ENCODE data around the gene PDE4D. TPM values are rescaled to one million over a fixed set of nuclear protein-coding genes. Genes with fewer than 3 reads are reported as not detected.
A peak's percentile ranks its signal among the peaks of the same experiment; 100 is the strongest.

Gene PDE4D
- total RNA-seq, 2 experiments from 2014 or later: 68.5 to 69.8 TPM

DNA sequence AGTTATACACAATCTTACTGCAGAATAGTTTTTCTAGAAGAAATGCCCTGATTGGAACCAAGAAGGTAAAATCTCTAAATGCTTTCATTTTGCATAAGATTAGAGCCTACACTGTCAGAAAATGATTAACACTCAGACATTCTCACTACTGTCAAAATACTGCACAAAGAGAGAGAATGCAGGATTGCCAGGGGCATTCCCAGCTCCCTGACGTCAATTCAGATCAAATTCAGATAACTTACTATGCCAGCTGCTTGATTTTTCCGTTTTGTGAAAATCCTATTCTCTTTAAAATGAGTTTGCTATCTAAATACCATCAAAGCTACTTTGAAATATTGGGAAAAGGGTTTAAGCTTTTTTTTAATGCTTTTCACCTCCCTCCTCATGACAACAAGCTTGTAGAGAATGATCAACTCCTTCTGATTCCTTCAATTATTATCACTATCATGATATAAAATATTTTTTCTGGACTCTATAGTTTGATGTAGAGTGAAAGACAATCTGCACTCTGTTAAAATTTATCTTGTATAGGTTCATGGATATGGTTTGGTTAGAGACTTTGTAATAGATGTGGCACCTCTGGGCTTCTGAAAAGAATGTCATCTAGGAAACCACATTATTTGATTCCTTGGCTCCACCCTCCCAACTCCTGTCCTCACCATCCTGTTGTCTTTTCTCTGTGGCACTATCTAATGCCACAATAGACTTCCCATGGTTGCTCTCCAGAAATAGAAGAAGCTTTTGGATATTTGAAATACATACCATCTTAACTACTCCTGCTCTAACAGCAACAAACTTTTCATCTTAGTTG lies 407.7 kb downstream of the PDE4D start:
- no peaks in the 10 kb centered on the region for H3K36me3 Mint-ChIP-seq (ENCODE audit: low read depth)
- ChIA-PET CTCF (interaction anchor here (1.4 kb wide), 1 partner anchor 11 kb away, joined by 4 read pairs; no protein-coding TSS in a partner anchor), POLR2A (no interaction called here)
- no peak overlapping the region for H3K4me3 Mint-ChIP-seq
- peaks cover 24% of the 10 kb centered on the region for H3K4me1 Mint-ChIP-seq
- H3K27me3 Mint-ChIP-seq: peaks cover 6% of the 10 kb centered on the region
- DNase-seq: peak; percentile 8
- no peak for ATAC-seq
- no peak overlapping the region for H3K27ac Mint-ChIP-seq
- no peaks in the 10 kb centered on the region for H3K9me3 Mint-ChIP-seq (ENCODE audit: low read depth)
- intact Hi-C loops (cut with DNase I, micrococcal nuclease): loop anchor here in 1 of 2 experiments (2.0 kb wide), 1 partner anchor 275 kb away; no protein-coding TSS in a partner anchor

DNA sequence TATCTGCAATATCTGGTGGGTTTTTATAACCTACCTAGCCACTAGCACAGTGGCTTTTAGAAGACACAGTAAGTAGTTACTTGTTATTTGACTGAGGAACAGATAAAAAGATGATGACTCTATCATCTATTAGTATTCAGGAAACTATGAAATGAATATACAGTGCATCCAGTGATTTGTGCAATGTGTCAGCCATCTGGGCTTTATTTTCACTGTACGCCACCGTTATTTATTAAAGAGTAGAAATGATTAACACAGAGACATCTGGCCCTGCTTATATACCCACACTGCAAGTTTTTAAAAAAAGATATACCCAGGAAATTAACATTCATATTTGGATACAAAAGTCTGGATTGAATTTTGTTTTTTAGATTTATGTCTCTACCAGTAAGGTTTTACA lies 408.4 kb downstream of the PDE4D start:
- intact Hi-C loops (cut with DNase I, micrococcal nuclease): loop anchor here in 1 of 2 experiments (2.0 kb wide), 1 partner anchor 276 kb away; no protein-coding TSS in a partner anchor
- POLR2A ChIA-PET: no interaction called here
- H3K27me3 Mint-ChIP-seq: peaks cover 7% of the 10 kb centered on the region
- no peaks in the 10 kb centered on the region for H3K9me3 Mint-ChIP-seq (ENCODE audit: low read depth)
- H3K4me1 Mint-ChIP-seq: peaks cover 24% of the 10 kb centered on the region
- DNase-seq: no peak
- no peak for ATAC-seq
- H3K4me3 Mint-ChIP-seq: no peak overlapping the region
- no peaks in the 10 kb centered on the region for H3K36me3 Mint-ChIP-seq (ENCODE audit: low read depth)
- no peak overlapping the region for H3K27ac Mint-ChIP-seq
- CTCF ChIA-PET: interaction anchor here (1.4 kb wide), 1 partner anchor 12 kb away, joined by 4 read pairs; no protein-coding TSS in a partner anchor

DNA sequence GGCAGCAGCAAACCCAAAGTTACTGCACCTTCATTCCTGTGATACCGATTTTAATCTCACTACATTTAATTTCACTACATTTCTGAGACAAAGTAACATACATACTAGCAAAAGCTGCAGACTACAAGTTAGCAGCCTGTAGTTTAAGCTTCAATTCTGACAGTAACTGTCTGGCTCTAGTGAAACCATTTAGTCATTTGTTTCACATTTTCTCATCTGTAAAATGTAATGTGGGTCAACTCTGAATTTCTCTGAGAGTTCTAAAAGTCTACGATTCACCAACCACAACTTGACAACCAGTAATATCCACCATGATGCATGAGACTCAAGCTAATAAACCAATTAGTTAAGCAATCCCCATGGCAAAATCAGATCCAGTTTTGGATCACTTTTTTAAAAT lies 408.9 kb downstream of the PDE4D start:
- H3K4me1 Mint-ChIP-seq: peaks cover 24% of the 10 kb centered on the region
- H3K9me3 Mint-ChIP-seq (ENCODE audit: low read depth): no peaks in the 10 kb centered on the region
- POLR2A ChIA-PET: no interaction called here
- CTCF ChIA-PET: interaction anchor here (1.4 kb wide), 1 partner anchor 12 kb away, joined by 4 read pairs; no protein-coding TSS in a partner anchor
- intact Hi-C loops (cut with DNase I, micrococcal nuclease): loop anchor here (1.0 to 2.0 kb wide), 4 partner anchors 107 to 276 kb away; no protein-coding TSS in a partner anchor
- DNase-seq: no peak
- ATAC-seq: peak; percentile 81
- H3K27me3 Mint-ChIP-seq: peaks cover 7% of the 10 kb centered on the region
- H3K4me3 Mint-ChIP-seq: peak overlapping the region; percentile 1
- H3K36me3 Mint-ChIP-seq (ENCODE audit: low read depth): no peaks in the 10 kb centered on the region
- peak overlapping the region; percentile 75 for H3K27ac Mint-ChIP-seq

DNA sequence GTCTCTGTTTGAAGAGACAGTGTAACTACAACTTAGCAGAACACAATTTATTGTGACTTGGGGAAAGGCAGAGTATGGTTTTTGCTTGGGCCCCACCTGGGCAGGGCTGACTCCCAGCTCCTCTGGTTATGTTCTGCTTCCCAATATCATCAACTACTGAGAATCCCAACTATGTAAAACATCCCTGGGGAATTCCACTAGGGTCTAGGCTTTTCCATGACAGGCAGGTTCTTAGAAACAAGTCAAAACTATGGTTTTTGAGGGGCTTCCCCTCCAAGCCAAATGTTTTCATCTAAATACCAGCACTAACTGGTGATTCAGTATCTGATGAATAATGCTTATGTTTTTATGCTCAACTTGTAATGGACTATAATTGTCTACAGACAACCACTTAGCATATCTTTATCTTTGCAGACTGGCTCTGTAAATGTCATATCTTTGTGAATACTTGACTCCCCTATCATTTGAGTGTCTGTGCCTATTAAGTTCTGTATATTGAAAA lies 409.5 kb downstream of the PDE4D start:
- Mint-ChIP-seq H3K4me3 (peak overlapping the region; percentile 1), H3K27ac (peak overlapping the region; percentile 75), H3K36me3 (ENCODE audit: low read depth) (no peaks in the 10 kb centered on the region), H3K4me1 (peaks cover 24% of the 10 kb centered on the region), H3K27me3 (peaks cover 7% of the 10 kb centered on the region), H3K9me3 (ENCODE audit: low read depth) (no peaks in the 10 kb centered on the region)
- ChIA-PET CTCF (interaction anchor here (1.0 kb wide), 2 partner anchors 10 to 13 kb away, joined by 3 to 4 read pairs; no protein-coding TSS in a partner anchor), POLR2A (interaction anchor here (0.6 kb wide), 2 partner anchors 91 to 109 kb away, joined by 4 read pairs; no protein-coding TSS in a partner anchor)
- intact Hi-C loops (cut with DNase I, micrococcal nuclease): loop anchor here (1.0 to 2.0 kb wide), 4 partner anchors 107 to 277 kb away; no protein-coding TSS in a partner anchor
- ATAC-seq: peak; percentile 83
- peak; percentile 17 for DNase-seq

DNA sequence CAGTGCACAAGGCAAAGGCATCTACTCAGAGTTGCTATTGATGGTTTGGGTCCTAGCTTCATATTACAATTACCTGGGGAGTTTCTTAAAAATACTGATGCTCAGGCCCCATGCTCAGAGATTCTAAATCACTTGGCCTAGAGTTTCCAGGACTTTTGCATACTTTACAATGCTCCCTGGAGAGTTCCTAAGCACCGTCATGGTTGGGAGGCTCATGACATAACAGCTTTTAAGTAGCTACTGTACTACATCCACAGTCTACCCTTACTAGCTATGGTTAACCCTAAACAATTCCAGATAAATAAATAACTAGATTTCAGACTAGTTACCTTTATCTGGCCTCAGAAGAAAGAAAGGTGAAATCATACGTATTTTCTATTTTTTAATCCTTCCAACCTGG lies 414.4 kb downstream of the PDE4D start:
- H3K27me3 Mint-ChIP-seq: peaks cover 5% of the 10 kb centered on the region

DNA sequence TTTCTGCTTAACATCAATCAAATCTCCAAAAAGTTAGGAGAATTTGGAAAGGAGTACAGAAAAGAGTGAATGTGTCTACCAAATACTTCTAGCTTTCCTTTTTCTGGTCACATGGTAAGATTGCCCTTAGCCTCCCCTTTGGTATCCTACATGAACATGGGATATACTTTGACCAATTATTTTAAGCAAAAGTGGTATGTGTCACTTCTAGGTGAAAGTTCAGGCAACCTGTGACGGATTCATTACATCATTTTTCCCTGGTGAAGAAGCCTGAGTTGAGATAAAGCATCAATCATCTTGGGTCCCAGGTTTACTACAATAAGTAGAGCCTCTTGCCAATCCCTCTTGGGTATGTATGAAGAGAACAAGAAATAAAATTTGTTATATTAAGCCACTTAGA lies 419.2 kb downstream of the PDE4D start:
- Mint-ChIP-seq H3K27me3 (peaks cover 2% of the 10 kb centered on the region), H3K27ac (no peak overlapping the region), H3K4me3 (no peak overlapping the region), H3K9me3 (ENCODE audit: low read depth) (no peaks in the 10 kb centered on the region), H3K4me1 (no peaks in the 10 kb centered on the region), H3K36me3 (ENCODE audit: low read depth) (no peaks in the 10 kb centered on the region)
- POLR2A ChIA-PET: no interaction called here
- ATAC-seq: no peak
- no peak for DNase-seq
- CTCF ChIA-PET: no interaction called here
- intact Hi-C loops (cut with DNase I, micrococcal nuclease): no loop called here

More for the DNA sequence above, 414.4 kb downstream of the PDE4D start:
- H3K4me1 Mint-ChIP-seq: peaks cover 5% of the 10 kb centered on the region
- no peaks in the 10 kb centered on the region for H3K9me3 Mint-ChIP-seq (ENCODE audit: low read depth)
- ChIA-PET POLR2A (interaction anchor here (0.6 kb wide), 2 partner anchors 12 to 78 kb away, joined by 3 read pairs; no protein-coding TSS in a partner anchor), CTCF (no interaction called here)
- no peak overlapping the region for H3K27ac Mint-ChIP-seq
- intact Hi-C loops (cut with DNase I, micrococcal nuclease): no loop called here
- ATAC-seq (no peak), DNase-seq (no peak)
- no peaks in the 10 kb centered on the region for H3K36me3 Mint-ChIP-seq (ENCODE audit: low read depth)
- no peak overlapping the region for H3K4me3 Mint-ChIP-seq

DNA sequence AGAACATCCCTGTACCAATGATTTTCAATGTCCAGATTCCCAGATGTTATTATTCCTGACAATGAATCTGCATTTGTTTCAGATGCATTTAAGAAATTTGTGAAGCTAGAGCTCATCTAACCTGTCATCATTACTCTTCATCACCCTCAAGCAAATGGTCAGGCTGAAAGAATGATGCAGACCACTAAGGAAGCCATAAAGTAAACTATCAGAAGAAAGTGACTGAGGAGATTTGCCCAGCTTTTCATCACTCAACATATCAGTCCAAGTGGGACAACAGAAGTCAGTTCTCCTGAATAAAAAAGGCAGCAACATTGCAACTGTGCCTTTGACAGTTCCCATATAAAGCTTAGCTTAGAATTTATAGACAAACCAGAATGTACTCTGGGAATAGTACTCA lies 419.9 kb downstream of the PDE4D start:
- ChIA-PET POLR2A (no interaction called here), CTCF (interaction anchor here (1.0 kb wide), 1 partner anchor 10 kb away, joined by 3 read pairs; no protein-coding TSS in a partner anchor)
- no peaks in the 10 kb centered on the region for H3K4me1 Mint-ChIP-seq
- no peaks in the 10 kb centered on the region for H3K9me3 Mint-ChIP-seq (ENCODE audit: low read depth)
- H3K27ac Mint-ChIP-seq: no peak overlapping the region
- H3K27me3 Mint-ChIP-seq: peaks cover 2% of the 10 kb centered on the region
- intact Hi-C loops (cut with DNase I, micrococcal nuclease): no loop called here
- no peak for ATAC-seq
- H3K36me3 Mint-ChIP-seq (ENCODE audit: low read depth): no peaks in the 10 kb centered on the region
- no peak overlapping the region for H3K4me3 Mint-ChIP-seq
- no peak for DNase-seq

DNA sequence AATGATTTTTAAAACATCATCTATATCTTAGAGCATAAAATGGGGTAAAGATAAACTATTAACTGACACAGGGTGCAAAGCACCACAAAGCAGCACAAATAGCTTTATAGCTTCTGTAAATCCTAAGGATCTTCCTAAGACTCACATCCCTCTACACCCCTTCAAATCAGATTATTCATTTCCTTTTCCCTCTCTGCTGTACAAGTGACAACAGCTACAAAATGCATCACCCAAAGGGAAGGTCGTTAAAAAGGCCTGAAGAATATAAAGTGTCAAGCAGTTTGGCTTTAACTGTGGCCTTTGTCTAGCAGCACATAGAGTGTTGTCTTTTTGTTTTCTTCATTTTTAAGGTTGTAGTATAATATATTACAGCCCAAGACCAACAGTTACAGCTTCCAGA lies 422.1 kb downstream of the PDE4D start:
- Mint-ChIP-seq H3K27ac (no peak overlapping the region), H3K36me3 (ENCODE audit: low read depth) (no peaks in the 10 kb centered on the region), H3K4me3 (no peak overlapping the region), H3K27me3 (no peaks in the 10 kb centered on the region), H3K4me1 (no peaks in the 10 kb centered on the region), H3K9me3 (ENCODE audit: low read depth) (no peaks in the 10 kb centered on the region)
- no peak for DNase-seq
- CTCF ChIA-PET: interaction anchor here (0.6 to 1.4 kb wide), 4 partner anchors 35 to 297 kb away, joined by 3 to 4 read pairs (median 3); no protein-coding TSS in a partner anchor
- ATAC-seq: no peak
- intact Hi-C loops (cut with DNase I, micrococcal nuclease): no loop called here
- POLR2A ChIA-PET: no interaction called here

DNA sequence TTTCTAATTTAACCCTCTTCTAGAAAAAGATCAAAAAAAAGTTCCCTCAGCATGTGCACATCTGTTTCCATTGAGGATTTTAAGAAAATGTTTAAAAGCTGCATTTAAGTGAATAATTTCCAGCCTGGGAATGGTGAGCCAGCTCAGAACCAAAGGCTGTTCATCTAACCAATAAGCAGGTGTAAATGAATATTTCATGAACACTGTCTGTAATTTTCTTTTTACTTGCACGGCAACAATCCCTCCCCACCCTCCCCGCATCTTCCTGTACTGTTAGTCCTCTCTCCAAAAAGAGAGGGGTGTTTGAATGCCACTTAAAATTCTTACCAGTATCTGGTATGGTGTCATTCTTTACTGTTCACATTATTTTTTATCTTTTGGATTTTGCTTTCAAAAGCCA lies 425.6 kb downstream of the PDE4D start:
- Mint-ChIP-seq H3K4me3 (no peak overlapping the region), H3K9me3 (ENCODE audit: low read depth) (no peaks in the 10 kb centered on the region), H3K36me3 (ENCODE audit: low read depth) (no peaks in the 10 kb centered on the region), H3K27me3 (no peaks in the 10 kb centered on the region), H3K27ac (no peak overlapping the region), H3K4me1 (no peaks in the 10 kb centered on the region)
- intact Hi-C loops (cut with DNase I, micrococcal nuclease): no loop called here
- ATAC-seq (no peak), DNase-seq (no peak)
- ChIA-PET POLR2A (no interaction called here), CTCF (no interaction called here)

DNA sequence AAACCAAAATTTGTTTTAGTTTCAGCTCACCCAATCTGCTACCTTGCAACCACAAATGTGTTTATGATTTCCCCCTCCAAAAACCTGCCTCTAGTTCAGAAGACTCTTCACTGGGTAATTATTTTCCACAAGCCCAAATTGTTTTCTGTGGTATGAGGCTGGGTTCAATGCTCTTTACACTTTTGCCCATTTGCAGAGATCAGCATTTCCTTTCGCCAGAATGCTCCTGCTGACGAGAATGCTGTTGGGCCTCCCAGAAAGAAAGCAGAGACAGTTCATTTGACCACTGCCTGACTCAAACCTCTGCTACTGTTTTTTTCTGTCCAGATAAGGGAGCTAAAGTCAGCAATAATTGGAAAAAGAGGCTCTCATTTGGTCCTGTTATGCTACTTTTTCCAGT lies 427.3 kb downstream of the PDE4D start:
- ATAC-seq (no peak), DNase-seq (no peak)
- H3K27me3 Mint-ChIP-seq: no peaks in the 10 kb centered on the region
- ChIA-PET CTCF (no interaction called here), POLR2A (no interaction called here)
- H3K9me3 Mint-ChIP-seq (ENCODE audit: low read depth): no peaks in the 10 kb centered on the region
- intact Hi-C loops (cut with DNase I, micrococcal nuclease): no loop called here
- H3K4me1 Mint-ChIP-seq: no peaks in the 10 kb centered on the region
- no peaks in the 10 kb centered on the region for H3K36me3 Mint-ChIP-seq (ENCODE audit: low read depth)
- H3K27ac Mint-ChIP-seq: no peak overlapping the region
- H3K4me3 Mint-ChIP-seq: no peak overlapping the region

DNA sequence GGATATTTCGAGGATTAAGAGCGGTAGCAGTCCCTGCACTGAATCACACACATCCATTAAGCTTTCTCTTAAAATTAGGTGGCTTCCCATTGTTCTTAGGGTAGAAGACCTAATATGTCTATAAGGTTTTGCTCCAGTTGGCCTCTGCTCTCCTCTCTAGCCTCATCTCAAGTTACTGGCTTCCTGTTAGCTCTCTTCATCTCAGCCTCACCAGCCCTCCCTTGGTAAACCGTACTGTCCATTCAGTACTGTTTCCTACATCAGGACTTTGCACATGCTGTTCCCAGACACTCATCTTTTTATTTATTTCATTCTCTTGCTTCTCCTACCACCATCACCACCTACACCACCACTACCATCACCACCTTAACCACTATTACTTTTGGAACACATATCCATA lies 428.6 kb downstream of the PDE4D start:
- no peaks in the 10 kb centered on the region for H3K4me1 Mint-ChIP-seq
- no peak overlapping the region for H3K4me3 Mint-ChIP-seq
- H3K36me3 Mint-ChIP-seq (ENCODE audit: low read depth): no peaks in the 10 kb centered on the region

More for the DNA sequence above, 428.6 kb downstream of the PDE4D start:
- ChIA-PET CTCF (no interaction called here), POLR2A (no interaction called here)
- H3K27me3 Mint-ChIP-seq: no peaks in the 10 kb centered on the region
- intact Hi-C loops (cut with DNase I, micrococcal nuclease): no loop called here
- no peak for ATAC-seq
- DNase-seq: no peak
- no peak overlapping the region for H3K27ac Mint-ChIP-seq
- H3K9me3 Mint-ChIP-seq (ENCODE audit: low read depth): no peaks in the 10 kb centered on the region

Measured in activated CD4-positive, alpha-beta T cell treated with anti-CD3 and anti-CD28 coated beads for 36 hours (primary cell).